ENCODE data around the gene CDON.

The CDON gene

DNA sequence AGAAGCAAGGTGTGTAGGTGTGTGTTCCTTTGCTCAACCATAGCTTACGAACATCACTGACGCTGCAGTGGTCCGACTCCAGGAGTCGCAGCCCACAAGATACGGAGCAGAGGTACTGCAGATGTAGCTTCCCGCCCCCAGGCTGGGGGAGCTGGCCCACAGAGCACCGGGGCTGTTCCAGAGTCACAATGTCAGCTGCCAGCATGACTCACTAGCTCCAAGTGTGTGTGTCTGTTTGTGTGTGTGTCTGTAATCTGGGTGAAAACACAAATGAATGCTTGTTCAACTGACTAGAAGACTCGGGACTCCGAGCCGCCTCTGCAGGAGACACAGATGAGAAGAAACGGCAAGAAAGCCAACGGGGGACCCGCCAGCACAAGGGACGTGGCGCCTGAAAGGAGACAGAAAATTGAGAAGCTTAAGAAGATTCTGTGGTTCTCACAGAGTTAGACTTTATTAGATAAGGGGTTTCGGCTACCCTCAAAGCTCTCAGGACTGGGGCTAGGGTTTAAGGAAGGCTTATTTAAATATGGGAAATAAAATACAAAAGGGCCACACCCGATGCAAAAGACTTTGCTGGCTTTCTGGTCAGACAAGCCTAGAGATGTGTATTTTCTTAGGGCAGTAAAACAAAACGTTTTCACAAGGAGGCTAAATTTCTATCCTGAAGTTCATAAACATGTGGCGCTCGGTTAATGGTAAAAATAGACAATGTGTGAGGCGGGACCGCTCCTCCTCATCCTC, 106.1 kb downstream of the CDON start:
- peak in 3 of 14 donors; percentile 10 to 66 (median 45) for DNase-seq

DNA sequence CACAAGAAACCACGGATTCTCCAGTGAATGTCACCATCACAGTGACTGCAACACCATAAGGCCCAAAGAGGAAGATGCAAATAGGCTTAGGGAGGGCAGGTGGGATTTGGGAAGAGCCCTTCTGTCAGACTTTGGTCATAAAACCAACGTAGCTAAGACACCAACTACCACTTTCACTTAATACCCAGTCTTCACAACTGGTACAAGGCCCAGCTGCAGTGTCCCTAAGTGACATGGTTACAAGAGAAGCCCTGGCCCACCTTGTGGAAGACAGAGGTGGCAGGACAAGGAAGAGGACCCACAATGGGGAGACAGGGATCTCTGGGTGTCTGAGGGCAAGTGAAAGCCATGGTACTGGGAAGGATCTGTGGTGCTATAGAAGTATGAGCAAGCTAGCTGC, 106.8 kb downstream of the CDON start:
- no peak for DNase-seq

DNA sequence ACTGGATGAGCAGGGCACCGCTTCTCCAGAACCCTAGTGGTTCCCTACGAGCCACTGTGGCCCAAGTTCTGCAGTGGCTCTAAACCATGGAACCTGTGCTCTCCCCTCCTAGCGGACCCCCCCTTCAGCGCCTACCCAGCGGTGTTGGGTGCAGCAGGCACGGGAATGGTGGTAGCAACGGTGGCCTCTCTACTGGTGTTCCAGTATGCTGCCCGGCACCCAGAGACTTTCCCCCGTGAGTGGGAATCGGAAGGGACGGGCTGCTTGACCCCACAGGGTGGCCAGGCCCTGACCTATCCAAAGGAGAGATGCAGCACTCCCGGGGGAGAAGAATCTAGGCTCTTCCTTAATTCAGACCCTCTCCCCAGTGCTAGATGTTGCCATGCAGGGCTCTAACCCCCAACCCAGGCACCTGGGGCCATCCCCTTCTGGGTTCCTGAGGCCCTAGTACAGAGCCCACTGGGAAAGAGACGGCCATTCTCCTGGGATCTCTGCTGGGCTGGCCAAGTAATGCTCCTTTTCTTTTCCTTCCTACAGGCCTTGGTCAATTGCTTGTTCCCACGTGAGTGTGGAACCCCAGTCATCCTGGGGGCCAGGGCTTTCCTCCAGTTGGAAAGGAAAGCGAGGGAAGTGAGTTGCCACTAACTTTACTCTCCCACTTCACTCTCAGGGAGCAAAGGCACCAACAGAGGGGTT, 107.6 kb downstream of the CDON start:
- no peak for DNase-seq

DNA sequence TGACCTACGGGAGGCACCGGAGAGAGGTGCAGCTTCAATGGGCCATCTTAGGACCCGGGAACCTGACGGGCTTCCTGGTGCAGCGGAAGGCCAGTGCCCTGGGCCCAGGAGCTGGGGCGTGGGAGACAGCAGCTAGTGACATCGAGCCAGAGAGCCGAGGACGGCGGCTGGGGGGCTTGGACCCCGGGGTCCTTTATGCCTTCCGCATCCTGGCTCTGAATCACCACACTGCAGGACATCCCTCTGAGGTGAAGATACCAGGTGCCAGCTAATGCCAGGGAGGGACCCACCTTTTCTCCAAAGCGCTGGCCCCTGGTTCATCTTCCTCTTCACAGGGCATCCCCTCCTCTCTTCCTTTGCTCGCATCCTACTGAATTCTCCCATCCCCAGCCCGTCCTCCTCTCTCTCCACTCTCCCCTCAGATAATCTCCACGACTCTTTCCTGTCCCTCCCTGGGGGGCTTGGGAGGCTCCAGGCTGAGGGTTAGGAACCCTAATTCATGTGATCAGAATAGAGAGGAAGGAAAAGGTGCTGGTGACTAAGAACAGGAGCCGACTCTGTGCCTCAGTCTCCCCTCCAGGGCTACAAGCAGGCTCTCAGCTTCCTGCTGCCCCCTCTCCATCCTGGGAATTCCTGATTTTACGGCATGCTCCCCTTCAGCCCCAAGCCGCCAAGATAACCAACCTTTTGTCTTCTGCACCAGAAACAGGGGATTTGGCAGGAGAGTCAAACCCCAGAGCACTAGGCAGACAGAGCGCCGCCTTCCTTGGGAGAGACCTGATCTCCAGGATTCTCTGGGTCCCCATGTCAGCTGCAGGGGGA, 108.3 kb downstream of the CDON start:
- DNase-seq: no peak

DNA sequence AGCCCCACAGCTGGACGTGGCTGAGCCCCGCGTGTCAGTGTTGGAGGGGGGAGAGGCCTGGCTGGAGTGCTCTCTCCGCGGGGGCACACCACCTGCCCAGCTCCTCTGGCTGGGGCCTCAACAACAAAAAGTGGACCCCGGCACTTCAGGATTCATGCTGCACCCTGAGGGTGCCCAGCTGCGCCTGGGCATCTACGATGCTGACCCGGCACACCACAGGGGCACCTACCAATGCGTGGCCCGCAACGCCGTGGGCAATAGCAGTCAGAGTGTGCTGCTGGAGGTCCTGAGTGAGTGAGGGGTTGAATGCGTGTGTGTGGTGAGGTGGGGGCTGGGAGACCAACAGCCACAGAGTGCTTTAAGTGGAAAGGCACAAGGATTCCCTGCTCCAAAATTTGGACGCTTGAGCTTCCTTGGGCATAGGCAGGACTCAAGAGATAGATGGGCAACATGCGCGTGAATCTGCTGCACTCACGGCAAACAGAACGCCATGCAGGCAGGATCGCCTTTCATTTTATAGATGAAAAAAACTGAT, 109.2 kb downstream of the CDON start:
- peak in 1 of 14 donors; percentile 60 for DNase-seq

DNA sequence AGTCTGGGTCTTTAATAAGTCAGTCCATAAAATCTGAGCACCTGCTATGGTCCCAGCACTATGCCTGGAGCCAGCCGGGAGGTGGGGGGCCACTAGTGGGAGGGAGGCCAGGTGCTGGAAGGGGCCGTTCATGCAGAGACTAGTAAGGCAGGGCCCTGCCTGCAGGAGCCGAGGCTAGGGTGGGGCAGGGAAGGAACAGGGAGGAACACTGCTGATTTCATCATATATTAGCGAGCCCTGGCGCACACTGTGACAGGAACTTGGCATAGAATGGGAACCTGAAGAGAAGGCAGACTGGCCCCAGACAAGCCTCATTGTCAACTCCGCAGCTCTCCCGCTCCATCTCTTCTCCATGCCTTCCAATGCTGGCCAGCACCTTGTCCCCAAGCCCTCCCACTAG, 109.7 kb downstream of the CDON start:
- DNase-seq: peak in 1 of 14 donors; percentile 86

DNA sequence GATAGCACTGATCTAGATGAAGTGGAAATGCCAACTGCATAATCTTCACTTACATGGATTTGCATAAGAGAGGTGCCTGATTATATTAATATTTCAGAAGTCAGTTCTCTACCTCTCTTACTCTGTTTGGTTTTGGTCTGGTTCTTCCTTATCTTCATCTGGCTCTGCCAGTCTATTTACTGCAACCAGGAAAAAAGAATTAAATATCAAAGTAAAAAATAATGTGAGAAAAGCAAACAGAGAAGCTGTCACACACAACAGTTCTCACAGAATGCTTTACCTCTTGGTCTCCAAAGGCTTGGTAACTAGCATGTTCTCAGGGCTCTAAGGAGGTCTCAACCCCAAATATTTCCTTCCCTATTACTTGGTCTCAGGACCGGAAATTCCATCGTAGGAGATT, 110.1 kb downstream of the CDON start:
- peak in 1 of 14 donors; percentile 24 for DNase-seq

DNA sequence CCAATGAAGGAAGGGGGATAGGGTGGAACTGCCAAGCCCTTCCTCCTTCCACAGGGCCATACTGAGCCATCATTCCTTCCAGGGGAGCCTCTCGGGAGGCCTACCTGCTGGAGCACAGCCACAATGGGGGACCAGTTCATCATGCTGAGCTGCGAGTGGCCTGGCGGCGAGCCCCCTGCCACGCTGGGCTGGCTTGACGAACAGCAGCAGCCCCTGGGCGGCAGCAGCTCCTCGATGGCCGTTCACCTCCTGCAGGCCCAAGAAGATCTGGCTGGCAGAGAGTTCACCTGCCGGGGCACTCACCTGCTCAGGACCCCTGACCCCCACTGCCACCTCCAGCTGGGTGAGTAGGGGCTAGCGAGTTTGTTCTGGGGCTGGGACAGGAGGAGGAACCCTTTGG, 110.9 kb downstream of the CDON start:
- no peak for DNase-seq

DNA sequence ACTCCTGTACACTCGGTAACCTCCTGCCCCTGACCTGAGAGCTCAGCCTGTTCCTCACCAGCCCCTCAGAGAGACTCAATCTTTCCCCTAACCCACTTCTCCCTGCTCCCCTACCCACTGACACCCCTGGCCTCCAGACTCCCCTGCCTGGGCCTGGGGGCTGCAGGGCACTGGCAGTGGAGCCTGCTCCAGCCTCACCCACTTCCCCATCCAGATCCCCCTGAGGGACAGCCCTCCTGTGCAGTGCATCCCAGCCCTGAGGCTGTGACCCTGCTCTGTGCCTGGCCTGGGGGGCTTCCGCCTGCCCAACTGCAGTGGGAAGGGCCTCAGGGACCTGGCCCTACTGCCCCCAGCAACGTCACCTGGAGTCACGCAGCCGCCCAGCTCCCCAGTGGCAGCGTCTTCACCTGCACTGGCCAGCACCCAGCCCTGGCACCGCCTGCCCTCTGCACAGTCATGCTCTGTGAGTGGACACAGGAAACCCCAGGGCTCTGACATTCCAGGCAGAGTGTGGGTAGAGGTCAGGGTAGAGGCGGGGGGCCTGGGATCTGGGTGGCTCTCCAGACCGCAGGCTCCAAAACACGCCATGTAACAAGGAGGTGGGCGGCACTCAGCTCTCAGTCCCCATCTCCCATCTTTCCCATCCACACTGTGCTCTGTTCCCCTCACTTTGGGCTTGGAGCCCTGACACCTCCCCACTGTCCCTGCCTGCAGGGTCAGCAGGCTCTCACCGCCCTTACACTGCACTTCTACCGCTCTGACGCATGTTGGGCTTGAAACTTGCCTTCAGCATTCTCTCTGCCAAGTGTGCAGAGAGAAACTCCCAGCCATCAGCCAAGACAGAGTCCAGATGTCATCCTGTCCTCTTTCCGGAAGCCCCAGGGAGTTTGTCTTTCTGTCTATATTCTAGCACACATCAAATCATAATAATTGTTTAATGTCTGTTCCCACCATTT, 111.7 kb downstream of the CDON start:
- DNase-seq: no peak

DNA sequence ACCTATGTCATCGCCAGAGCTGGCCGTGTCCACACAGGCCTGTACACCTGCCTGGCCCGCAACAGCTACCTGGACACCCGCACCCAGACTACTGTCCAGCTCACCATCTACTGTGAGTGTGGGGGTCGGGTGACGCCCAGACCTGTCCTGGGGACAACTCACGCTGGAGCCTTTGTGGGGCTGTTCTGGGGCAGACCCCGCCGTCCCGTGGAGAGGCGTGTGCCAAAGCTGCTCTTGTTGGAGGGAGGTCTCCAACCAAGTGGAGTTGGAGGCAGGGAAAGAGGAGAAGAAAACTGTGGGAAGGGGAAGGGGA, 112.5 kb downstream of the CDON start:
- no peak for DNase-seq

DNA sequence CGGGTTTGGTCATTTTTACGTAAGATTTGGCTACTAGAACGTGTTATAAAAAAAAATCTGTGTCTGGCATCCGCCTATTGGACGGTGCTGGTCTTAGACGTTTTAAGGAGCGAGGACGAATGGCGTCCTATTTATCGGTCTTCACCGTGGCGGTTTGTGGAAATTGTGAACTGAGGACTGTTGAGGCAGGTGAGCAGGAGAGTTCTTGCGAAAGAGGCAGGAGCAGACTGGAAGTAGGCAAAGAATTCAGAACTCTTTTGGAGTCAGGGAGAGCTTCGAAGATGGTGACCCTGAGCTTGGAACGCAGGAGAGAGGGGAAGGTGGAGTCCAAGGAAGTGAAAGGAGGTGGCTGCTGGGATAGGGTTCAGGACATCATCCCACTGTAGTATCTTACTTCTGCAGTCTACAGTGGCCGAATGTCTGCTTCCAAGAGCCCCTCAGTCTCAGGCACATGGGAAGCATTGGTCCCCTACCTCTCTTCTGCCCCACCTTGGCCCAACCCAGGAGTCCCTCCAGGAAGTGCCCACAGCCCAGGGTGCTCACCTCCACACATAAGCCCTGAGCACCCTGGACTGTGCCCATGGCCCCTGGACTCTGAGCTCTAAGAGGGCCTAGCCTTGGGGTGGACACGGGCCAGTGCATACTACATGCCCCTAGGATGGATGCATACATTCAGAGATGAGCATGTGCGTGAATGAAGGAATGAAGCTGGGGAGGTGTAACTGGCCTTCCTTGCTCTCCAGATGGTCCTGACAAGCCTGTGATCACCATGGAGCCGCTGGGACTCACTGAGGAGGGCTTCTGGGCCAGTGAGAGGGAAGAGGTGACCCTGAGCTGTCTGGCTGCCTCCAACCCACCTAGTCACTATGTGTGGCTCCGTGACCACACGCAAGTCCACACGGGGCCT, 113.1 kb downstream of the CDON start:
- no peak for DNase-seq

DNA sequence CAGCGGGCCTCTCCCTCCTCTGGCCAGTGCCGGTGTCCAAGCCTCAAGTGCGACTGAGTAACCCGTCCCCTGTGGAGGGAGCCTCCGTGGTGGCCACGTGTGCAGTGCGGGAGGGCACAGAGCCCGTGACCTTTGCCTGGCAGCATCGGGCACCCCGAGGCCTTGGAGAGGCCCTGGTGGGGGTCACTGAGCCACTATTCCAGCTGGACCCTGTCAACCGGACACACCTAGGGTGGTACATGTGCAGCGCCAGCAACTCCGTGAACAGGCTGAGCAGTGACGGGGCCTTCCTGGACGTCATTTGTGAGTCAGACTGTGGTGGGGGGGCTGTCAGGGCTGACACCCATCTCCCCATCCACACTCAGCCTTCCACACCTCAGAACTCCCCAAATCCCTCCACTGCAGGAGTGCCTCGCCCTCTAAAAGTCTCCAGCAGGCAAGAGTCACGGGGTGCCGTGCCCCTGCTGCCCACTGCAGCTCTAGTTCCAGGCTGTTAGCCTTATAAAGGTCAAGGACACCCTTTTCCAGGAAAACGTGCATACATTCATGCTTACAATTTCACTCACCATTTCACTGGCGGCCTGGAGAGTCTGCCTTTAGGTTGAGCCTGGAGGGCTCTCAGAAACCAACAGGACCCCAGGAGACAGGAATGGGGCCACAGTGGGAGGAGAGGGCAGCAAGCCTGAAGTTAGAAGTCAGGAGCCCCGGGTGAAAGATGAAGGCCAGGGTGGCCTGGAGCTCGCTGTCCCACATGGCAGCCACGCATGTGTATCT, 114.2 kb downstream of the CDON start:
- DNase-seq: no peak

DNA sequence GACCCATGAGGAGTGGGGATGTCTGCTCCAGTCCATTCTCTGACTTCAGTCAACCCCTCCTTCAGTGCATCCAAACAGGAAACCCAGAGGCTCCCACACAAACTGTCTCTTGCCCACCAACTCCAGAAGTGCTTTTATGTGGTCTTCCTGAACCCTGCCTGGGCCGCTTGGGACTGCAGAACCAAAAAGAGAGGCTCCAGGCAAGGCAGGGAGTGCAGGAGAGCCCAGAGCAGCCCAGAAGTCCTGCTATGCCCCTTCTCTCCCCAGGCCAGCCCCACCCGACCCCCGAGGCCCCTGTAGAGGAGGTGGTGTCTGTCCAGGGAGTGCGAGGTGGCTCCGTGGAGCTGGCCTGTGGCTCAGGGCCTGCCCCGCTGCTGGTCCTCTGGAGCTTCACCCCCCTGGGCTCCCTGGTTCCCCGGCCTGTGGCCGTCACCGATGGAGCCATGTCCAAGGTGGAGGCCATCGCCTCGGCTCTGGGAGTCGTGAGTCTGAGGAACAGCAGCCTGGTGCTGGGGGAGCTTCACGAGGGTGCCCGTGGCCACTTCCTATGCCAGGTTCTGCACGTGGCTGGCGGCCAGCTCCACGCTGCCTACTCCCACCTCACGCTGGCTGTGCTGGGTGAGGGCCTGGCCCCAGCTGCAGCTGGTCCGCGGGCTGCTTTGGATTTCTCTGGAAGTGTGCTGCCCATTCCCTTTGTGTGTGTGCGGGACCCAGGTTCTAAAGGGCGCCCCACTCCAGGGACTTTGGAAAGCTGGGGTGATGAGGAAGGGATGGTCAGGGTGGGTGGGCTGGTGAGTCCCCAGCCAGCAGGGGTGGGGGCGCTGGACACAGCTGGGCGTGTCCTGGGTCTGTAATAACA, 115.0 kb downstream of the CDON start:
- no peak for DNase-seq

DNA sequence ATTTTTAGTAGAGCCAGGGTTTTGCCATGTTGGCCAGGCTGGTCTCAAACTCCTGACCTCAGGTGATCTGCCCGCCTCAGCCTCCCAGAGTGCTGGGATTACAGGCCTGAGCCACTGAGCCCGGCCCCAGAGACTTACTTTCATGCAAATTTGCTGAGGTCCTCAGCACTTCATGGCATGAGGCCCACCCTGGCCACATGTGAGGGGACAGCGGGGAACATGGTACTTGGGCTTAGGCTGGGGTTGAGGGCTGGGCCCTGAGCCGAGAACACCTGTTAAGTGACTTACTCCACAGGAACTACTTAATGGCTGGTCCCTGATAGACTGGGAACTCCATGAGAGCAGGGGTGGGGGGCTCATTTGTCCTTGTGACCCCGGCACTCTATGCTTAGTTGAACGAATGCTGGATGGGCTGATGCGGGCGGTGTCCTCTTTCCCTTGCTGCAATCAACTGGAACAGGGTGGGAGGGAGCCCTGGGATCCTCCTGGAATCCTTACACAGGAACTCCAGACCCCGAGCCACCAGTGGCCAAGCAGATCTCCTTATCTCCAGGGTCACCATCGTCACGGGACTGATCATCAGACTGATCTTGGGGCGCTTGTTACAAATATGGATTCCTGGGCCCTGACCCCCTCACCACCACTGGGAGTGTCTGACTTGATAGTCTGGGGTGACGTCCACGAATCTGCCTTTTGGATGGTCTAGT, 115.8 kb downstream of the CDON start:
- no peak for DNase-seq

DNA sequence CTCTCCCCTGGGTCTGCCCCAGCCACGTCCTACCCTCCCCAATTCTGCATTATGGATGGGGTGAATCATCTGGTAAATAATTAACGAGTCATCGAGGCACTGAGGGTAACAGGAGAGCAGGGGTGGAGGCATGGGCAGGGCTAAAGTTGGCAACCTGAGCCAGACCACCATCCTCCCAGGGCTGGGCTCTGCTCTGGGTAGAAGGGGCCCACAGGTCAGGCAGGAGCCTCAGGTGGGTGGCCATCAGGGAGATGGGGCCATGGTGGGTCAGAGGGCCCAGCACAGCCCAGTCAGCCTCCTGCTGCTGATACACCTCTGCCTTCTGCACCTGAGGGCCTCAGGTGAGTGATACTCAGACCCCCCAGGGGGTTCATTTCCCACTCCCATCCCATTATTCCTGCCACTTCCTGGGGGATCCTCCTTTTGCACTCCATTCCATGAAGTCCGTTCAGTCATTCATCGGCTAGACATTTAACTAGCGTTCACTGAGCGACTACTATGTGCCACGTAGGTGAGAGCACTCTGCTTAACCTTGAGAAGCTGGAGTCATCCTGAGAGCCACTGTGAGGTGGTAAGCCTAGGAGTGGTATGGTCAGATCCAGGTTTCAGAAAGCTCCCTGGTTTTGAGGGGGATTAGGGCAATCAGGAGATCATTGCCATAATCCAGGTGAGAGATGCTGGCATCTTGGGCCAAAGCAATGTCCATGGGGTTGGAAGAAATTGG, 116.7 kb downstream of the CDON start, which contains the start of gene VSIG10L2:
Gene VSIG10L2, plus strand, starts transcription at position 248 of the 724 bp plus-strand sequence. Its CDS starts 12 bp downstream, at position 260.
- DNase-seq: no peak

DNA sequence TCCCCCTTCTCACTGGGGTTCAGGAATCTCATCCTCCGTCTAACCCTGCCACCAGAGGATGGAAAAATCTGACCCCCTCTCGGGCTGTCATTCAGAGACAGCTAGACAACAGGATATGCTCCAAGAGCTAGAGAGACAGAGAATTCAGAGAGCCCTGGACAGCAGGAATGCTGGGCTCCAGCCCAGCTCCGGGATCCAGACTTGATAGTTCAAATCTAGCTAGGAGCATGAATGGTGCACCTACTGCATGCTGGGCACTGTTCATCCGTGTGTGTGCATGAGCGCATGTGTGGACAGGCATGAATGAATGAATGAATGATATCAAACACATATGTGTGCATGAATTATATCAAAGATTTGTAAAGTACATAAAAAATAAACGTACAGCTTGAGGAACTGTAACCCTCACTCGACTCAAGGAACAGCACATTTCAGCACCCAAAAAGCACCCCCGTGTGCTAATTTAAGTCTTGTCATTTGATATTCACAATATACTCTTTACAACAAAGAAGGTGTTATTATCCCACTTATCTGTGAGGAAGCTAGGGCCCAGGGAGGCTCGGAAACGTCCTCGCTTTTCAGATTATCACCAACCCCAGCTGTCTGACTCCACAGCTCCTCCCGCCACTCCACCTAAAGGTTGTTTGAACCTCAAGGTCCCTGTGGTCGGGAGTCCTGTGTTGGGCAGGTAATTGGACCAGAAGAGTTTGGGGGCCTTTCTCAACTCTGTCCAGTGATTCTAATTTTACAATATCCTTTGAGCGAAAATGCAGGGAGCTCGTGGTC, 117.5 kb downstream of the CDON start:
- no peak for DNase-seq
